Activated CD4-positive, alpha-beta memory T cell treated with anti-CD3 and anti-CD28 coated beads for 36 hours (primary cell): Measurements from ENCODE around the gene PLD3. TPM values are rescaled to one million over a fixed set of nuclear protein-coding genes. Genes with fewer than 3 reads are reported as not detected.

Experiments used
- CTCF ChIA-PET: fragments of 350-600 bp; sonication (Branson Sonifier 250); formaldehyde crosslinking; loops from one replicate; lab custom pipeline; 2021; ENCODE audit warnings: antibody characterized with exemption, inconsistent platforms; lab: Charles Lee
- POLR2A ChIA-PET: fragments of 350-600 bp; sonication (Branson Sonifier 250); formaldehyde crosslinking; loops from one replicate; lab custom pipeline; 2021; ENCODE audit warnings: antibody characterized with exemption; lab: Charles Lee
- DNase-seq: peaks from one replicate; pipeline ENCODE4 v3.0.0-alpha.2; 2020
- H3K27ac Mint-ChIP-seq: one replicate; pipeline ENCODE4 v1.8.0; 2021; ENCODE audit warnings: mixed read lengths
- H3K27me3 Mint-ChIP-seq: one replicate; pipeline ENCODE4 v1.8.0; 2021; ENCODE audit warnings: mixed read lengths
- H3K36me3 Mint-ChIP-seq: one replicate; pipeline ENCODE4 v1.8.0; 2021; ENCODE audit warnings: mixed read lengths
- H3K4me1 Mint-ChIP-seq: one replicate; pipeline ENCODE4 v1.8.0; 2021; ENCODE audit warnings: low read depth, mixed read lengths
- H3K4me3 Mint-ChIP-seq: one replicate; pipeline ENCODE4 v1.8.0; 2021; ENCODE audit warnings: mild to moderate bottlenecking, mixed read lengths
- H3K9me3 Mint-ChIP-seq: one replicate; pipeline ENCODE4 v1.8.0; 2021; ENCODE audit warnings: mixed read lengths
- intact Hi-C: fragments of 100-400 bp; cut with micrococcal nuclease; formaldehyde crosslinking; loops from one replicate; pipeline ENCODE4 v1.15.1; 2023
- total RNA-seq, 2 experiments: library from RNA; stranded (reverse); gene quantifications; one replicate each; pipeline ENCODE4 v1.2.3, GENCODE V29; 2021

Gene PLD3
- total RNA-seq, 2 experiments from 2014 or later: 70.9 to 73.4 TPM

GRCh38 chr19:40412866-40413265 is 64.4 kb downstream of the PLD3 start:
- Mint-ChIP-seq H3K9me3 (no peaks in the 10 kb centered on the region), H3K27ac (no peak overlapping the region), H3K36me3 (no peaks in the 10 kb centered on the region), H3K4me3 (no peak overlapping the region), H3K4me1 (peaks cover 10% of the 10 kb centered on the region), H3K27me3 (peaks cover 3% of the 10 kb centered on the region)
- ChIA-PET CTCF (interaction anchor here (0.6 to 2.8 kb wide), 3 partner anchors 7 to 174 kb away, joined by 3 to 13 read pairs (median 4); no protein-coding TSS in a partner anchor), POLR2A (interaction anchor here (1.4 kb wide), 1 partner anchor 9 kb away, joined by 3 read pairs; no protein-coding TSS in a partner anchor)
- no peak for DNase-seq
- intact Hi-C loops: no loop called here

GRCh38 chr19:40413291-40413845 is 64.9 kb downstream of the PLD3 start, which contains the start of gene PRX:
TSS of gene PRX (minus strand) at chr19:40413378. CDS start at chr19:40407932, 5,446 bp downstream.
- peaks cover 6% of the 10 kb centered on the region for H3K4me1 Mint-ChIP-seq
- H3K36me3 Mint-ChIP-seq: no peaks in the 10 kb centered on the region
- intact Hi-C loops: no loop called here
- peaks cover 3% of the 10 kb centered on the region for H3K27me3 Mint-ChIP-seq
- CTCF ChIA-PET: interaction anchor here (0.6 to 1.0 kb wide), 2 partner anchors 51 to 173 kb away, joined by 3 to 4 read pairs; no protein-coding TSS in a partner anchor
- H3K4me3 Mint-ChIP-seq: no peak within 1 kb of the TSS
- H3K27ac Mint-ChIP-seq: no peak within 1 kb of the TSS
- DNase-seq: no peak
- H3K9me3 Mint-ChIP-seq: no peaks in the 10 kb centered on the region
- POLR2A ChIA-PET: interaction anchor here (1.4 kb wide), 1 partner anchor 9 kb away, joined by 3 read pairs; no protein-coding TSS in a partner anchor

GRCh38 chr19:40414542-40415535 is 66.3 kb downstream of the PLD3 start:
- intact Hi-C loops: no loop called here
- CTCF ChIA-PET: no interaction called here
- H3K36me3 Mint-ChIP-seq: no peaks in the 10 kb centered on the region
- DNase-seq: no peak
- peaks cover 3% of the 10 kb centered on the region for H3K27me3 Mint-ChIP-seq
- no peak overlapping the region for H3K4me3 Mint-ChIP-seq
- peaks cover 6% of the 10 kb centered on the region for H3K4me1 Mint-ChIP-seq
- H3K9me3 Mint-ChIP-seq: no peaks in the 10 kb centered on the region
- H3K27ac Mint-ChIP-seq: no peak overlapping the region
- POLR2A ChIA-PET: no interaction called here

- POLR2A ChIA-PET: no interaction called here
- H3K27ac Mint-ChIP-seq: no peak overlapping the region
- no peak overlapping the region for H3K4me3 Mint-ChIP-seq
- peaks cover 8% of the 10 kb centered on the region for H3K4me1 Mint-ChIP-seq
- no peaks in the 10 kb centered on the region for H3K9me3 Mint-ChIP-seq
- no peak for DNase-seq
- intact Hi-C loops: no loop called here
- no peaks in the 10 kb centered on the region for H3K36me3 Mint-ChIP-seq
- CTCF ChIA-PET: interaction anchor here (0.6 kb wide), 1 partner anchor 41 kb away, joined by 3 read pairs; no protein-coding TSS in a partner anchor
- peaks cover 3% of the 10 kb centered on the region for H3K27me3 Mint-ChIP-seq
Measured at GRCh38 chr19:40415768-40416167, 67.3 kb downstream of the PLD3 start.

GRCh38 chr19:40416918-40417642 is 68.6 kb downstream of the PLD3 start:
- ChIA-PET POLR2A (no interaction called here), CTCF (interaction anchor here (0.6 to 1.3 kb wide), 2 partner anchors 82 to 218 kb away, joined by 3 read pairs; no protein-coding TSS in a partner anchor)
- Mint-ChIP-seq H3K9me3 (no peaks in the 10 kb centered on the region), H3K4me3 (no peak overlapping the region), H3K4me1 (peaks cover 11% of the 10 kb centered on the region), H3K27ac (peak overlapping the region; percentile 44), H3K36me3 (no peaks in the 10 kb centered on the region), H3K27me3 (peaks cover 3% of the 10 kb centered on the region)
- DNase-seq: peak; percentile 40
- intact Hi-C loops: no loop called here

- intact Hi-C loops: no loop called here
- H3K27me3 Mint-ChIP-seq: peaks cover 3% of the 10 kb centered on the region
- H3K9me3 Mint-ChIP-seq: no peaks in the 10 kb centered on the region
- CTCF ChIA-PET: interaction anchor here (0.6 to 1.3 kb wide), 2 partner anchors 82 to 217 kb away, joined by 3 read pairs; no protein-coding TSS in a partner anchor
- POLR2A ChIA-PET: no interaction called here
- peaks cover 17% of the 10 kb centered on the region for H3K4me1 Mint-ChIP-seq
- peaks cover 5% of the 10 kb centered on the region for H3K36me3 Mint-ChIP-seq
- no peak overlapping the region for H3K27ac Mint-ChIP-seq
- H3K4me3 Mint-ChIP-seq: no peak overlapping the region
- no peak for DNase-seq
Measured at GRCh38 chr19:40417643-40417981, 69.1 kb downstream of the PLD3 start.

- H3K4me1 Mint-ChIP-seq: peaks cover 18% of the 10 kb centered on the region
- DNase-seq: no peak
- no peak overlapping the region for H3K27ac Mint-ChIP-seq
- H3K27me3 Mint-ChIP-seq: peaks cover 3% of the 10 kb centered on the region
- ChIA-PET POLR2A (no interaction called here), CTCF (no interaction called here)
- no peaks in the 10 kb centered on the region for H3K9me3 Mint-ChIP-seq
- peaks cover 5% of the 10 kb centered on the region for H3K36me3 Mint-ChIP-seq
- intact Hi-C loops: no loop called here
- no peak overlapping the region for H3K4me3 Mint-ChIP-seq
Measured at GRCh38 chr19:40418040-40418439, 69.5 kb downstream of the PLD3 start.

- Mint-ChIP-seq H3K4me1 (peaks cover 20% of the 10 kb centered on the region), H3K27ac (no peak overlapping the region), H3K36me3 (peaks cover 5% of the 10 kb centered on the region), H3K9me3 (no peaks in the 10 kb centered on the region), H3K27me3 (no peaks in the 10 kb centered on the region), H3K4me3 (no peak overlapping the region)
- intact Hi-C loops: no loop called here
- DNase-seq: no peak
- CTCF ChIA-PET: no interaction called here
- POLR2A ChIA-PET: interaction anchor here (0.6 kb wide), 1 partner anchor 24 kb away, joined by 3 read pairs; no protein-coding TSS in a partner anchor
Measured at GRCh38 chr19:40419066-40419612, 70.6 kb downstream of the PLD3 start.

- no peak for DNase-seq
- ChIA-PET POLR2A (interaction anchor here (0.6 to 1.4 kb wide), 3 partner anchors 17 to 43 kb away, joined by 3 to 5 read pairs (median 4); no protein-coding TSS in a partner anchor), CTCF (interaction anchor here (0.7 to 2.1 kb wide), 15 partner anchors 8 to 215 kb away, joined by 3 to 28 read pairs (median 8); partner anchors contain the start of genes BLVRB, C19orf47, PLD3 and SERTAD3)
- Mint-ChIP-seq H3K4me3 (peak overlapping the region; percentile 55), H3K27me3 (no peaks in the 10 kb centered on the region), H3K36me3 (peaks cover 8% of the 10 kb centered on the region), H3K27ac (no peak overlapping the region), H3K9me3 (no peaks in the 10 kb centered on the region), H3K4me1 (peaks cover 21% of the 10 kb centered on the region)
- intact Hi-C loops: no loop called here
Measured at GRCh38 chr19:40419780-40420179, 71.3 kb downstream of the PLD3 start.

GRCh38 chr19:40420451-40420765 is 71.9 kb downstream of the PLD3 start:
- Mint-ChIP-seq H3K27me3 (no peaks in the 10 kb centered on the region), H3K9me3 (no peaks in the 10 kb centered on the region), H3K4me1 (peaks cover 21% of the 10 kb centered on the region), H3K36me3 (peaks cover 8% of the 10 kb centered on the region), H3K4me3 (peak overlapping the region; percentile 77), H3K27ac (peak overlapping the region; percentile 93)
- ChIA-PET CTCF (interaction anchor here (0.7 to 2.1 kb wide), 28 partner anchors 9 to 214 kb away, joined by 3 to 28 read pairs (median 5); partner anchors contain the start of genes AKT2, BLVRB, C19orf47 and PLD3), POLR2A (interaction anchor here (0.7 to 1.4 kb wide), 8 partner anchors 9 to 72 kb away, joined by 3 to 5 read pairs (median 4); partner anchors contain the start of genes BLVRB, C19orf47, PLD3 and SPTBN4)
- intact Hi-C loops: no loop called here
- no peak for DNase-seq
